Measurements from ENCODE around the gene C1QTNF1.

DNA sequence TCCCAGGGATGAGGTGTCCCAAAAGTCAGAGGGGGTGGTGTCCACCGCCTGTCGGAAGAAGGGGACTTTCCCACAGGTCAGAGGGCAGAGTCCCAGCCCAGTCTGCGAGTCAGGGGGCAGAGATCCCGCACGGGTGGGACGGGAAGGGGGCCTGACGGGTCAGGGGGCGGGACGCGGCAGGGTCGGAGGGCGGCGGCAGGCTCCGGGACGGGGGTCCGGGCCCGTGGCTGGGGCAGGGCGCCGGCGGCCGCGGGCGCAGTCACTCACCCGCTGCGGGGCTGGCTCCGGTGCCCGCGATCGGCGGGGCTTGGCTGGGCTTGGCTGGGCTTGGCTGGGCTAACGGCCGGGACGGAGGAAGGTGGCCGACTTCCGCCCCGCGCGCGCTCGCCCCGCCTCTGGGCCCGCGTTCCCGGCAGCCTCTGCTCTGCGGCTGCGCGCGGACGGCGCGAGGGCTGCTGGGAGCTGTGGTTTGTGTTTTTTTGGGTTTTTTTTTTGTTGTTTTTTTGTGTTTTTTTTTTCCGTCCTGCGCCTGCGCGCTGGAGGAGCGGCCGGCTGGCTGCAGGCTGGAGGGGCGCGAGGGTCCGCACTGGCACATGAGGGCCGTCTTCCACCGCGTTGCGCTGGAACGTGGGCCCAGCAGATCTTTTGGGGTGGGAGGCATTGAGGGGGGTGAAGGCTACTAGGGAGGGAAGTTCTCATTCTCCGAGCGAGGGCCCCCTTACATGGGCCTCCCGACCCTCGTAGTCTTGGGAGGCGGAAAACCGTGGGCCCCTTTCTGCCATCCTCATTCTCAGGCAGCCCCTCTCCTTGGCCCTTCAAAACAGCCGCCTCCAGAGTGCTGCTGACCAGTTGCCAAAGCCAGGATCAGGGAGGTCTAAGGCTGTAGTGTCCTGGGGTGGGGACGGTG, 14.3 kb upstream of the C1QTNF1 start, which contains the start of gene CANT1:
- no peak for TF ChIP-seq CTCF (conservative IDR thresholded peaks at IDR 0.05; ENCODE audit: low read depth, low read length)
- TF ChIP-seq EZH2 (IDR thresholded peaks at IDR 0.05; ENCODE audit: borderline replicate concordance, low read depth, low read length, poor library complexity, severe bottlenecking): no peak
